Naive thymus-derived CD4-positive, alpha-beta T cell (primary cell): ENCODE results near the gene SLC16A12. TPM values are rescaled to one million over a fixed set of nuclear protein-coding genes. Genes with fewer than 3 reads are reported as not detected.

Source experiments
- ATAC-seq: fragments of 150-1000 bp; cut with Tn5 transposase; 2 replicates; pipeline ENCODE4 v1.10.0; 2021; ENCODE audit warnings: mild to moderate bottlenecking, moderate library complexity
- CTCF ChIA-PET: fragments of 350-600 bp; sonication (Branson Sonifier 250); formaldehyde crosslinking; loops from one replicate; lab custom pipeline; 2021; ENCODE audit warnings: antibody characterized with exemption; lab: Charles Lee
- POLR2A ChIA-PET: fragments of 350-600 bp; sonication (Branson Sonifier 250); formaldehyde crosslinking; loops from one replicate; lab custom pipeline; 2021; ENCODE audit warnings: antibody characterized with exemption, inconsistent platforms; lab: Charles Lee
- DNase-seq, 9 donors: peaks; one replicate each; pipeline versions ENCODE4 v3.0.0 to v3.0.0-alpha.2; 2020 to 2022; ENCODE audit warnings: mixed read lengths in 1 of 9
- H3K27ac ChIP-seq: one replicate; pipeline ENCODE4 v1.7.0; 2013; ENCODE audit warnings: mild to moderate bottlenecking, low read depth, low read length, moderate library complexity
- H3K27me3 ChIP-seq, 2 donors: one replicate each; pipeline ENCODE4 v1.7.0; 2013; ENCODE audit warnings: low read length in 2 of 2, mild to moderate bottlenecking in 2 of 2, moderate library complexity in 2 of 2; ENCODE audit not compliant: control insufficient read depth in 2 of 2, insufficient read depth in 2 of 2
- H3K36me3 ChIP-seq, 3 experiments: 1 replicate in 2 of 3; 2 replicates in 1 of 3; pipeline ENCODE4 v1.7.0; 2013; ENCODE audit warnings: low read length in 3 of 3, mild to moderate bottlenecking in 3 of 3, moderate library complexity in 1 of 3; ENCODE audit not compliant: insufficient read depth in 3 of 3, control insufficient read depth in 2 of 3
- H3K4me1 ChIP-seq, 2 donors: one replicate each; pipeline ENCODE4 v1.7.0; 2013; ENCODE audit warnings: low read length in 2 of 2, mild to moderate bottlenecking in 2 of 2, moderate library complexity in 1 of 2; ENCODE audit not compliant: control insufficient read depth in 2 of 2, insufficient read depth in 2 of 2
- H3K4me3 ChIP-seq: 2 replicates; pipeline ENCODE4 v1.7.0; 2013; ENCODE audit warnings: mild to moderate bottlenecking, low read length
- H3K9me3 ChIP-seq, 3 experiments: 1 replicate in 2 of 3; 2 replicates in 1 of 3; pipeline ENCODE4 v1.7.0; 2013; ENCODE audit warnings: low read length in 3 of 3; ENCODE audit not compliant: control insufficient read depth in 2 of 3
- H3K27ac Mint-ChIP-seq, 9 donors: one replicate each; pipeline ENCODE4 v1.8.0; 2020 to 2022; ENCODE audit warnings: mixed read lengths in 9 of 9, mild to moderate bottlenecking in 8 of 9, moderate library complexity in 5 of 9, inconsistent platforms in 2 of 9
- H3K27me3 Mint-ChIP-seq, 5 donors: one replicate each; pipeline ENCODE4 v1.8.0; 2021 to 2022; ENCODE audit warnings: mixed read lengths in 5 of 5, mild to moderate bottlenecking in 1 of 5
- H3K36me3 Mint-ChIP-seq, 5 donors: one replicate each; pipeline ENCODE4 v1.8.0; 2020 to 2022; ENCODE audit warnings: mixed read lengths in 5 of 5, mild to moderate bottlenecking in 3 of 5, inconsistent platforms in 1 of 5
- H3K4me1 Mint-ChIP-seq, 7 donors: one replicate each; pipeline ENCODE4 v1.8.0; 2020 to 2022; ENCODE audit warnings: mixed read lengths in 7 of 7, mild to moderate bottlenecking in 3 of 7, inconsistent platforms in 1 of 7
- H3K4me3 Mint-ChIP-seq, 10 donors: one replicate each; pipeline ENCODE4 v1.8.0; 2020 to 2022; ENCODE audit warnings: mild to moderate bottlenecking in 10 of 10, mixed read lengths in 10 of 10, moderate library complexity in 6 of 10, inconsistent platforms in 2 of 10
- H3K9me3 Mint-ChIP-seq, 11 donors: one replicate each; pipeline ENCODE4 v1.8.0; 2020 to 2022; ENCODE audit warnings: mixed read lengths in 11 of 11, mild to moderate bottlenecking in 4 of 11, inconsistent platforms in 1 of 11, moderate library complexity in 1 of 11
- intact Hi-C, 2 donors: fragments of 100-400 bp; cut with micrococcal nuclease; formaldehyde crosslinking; loops; one replicate each; pipeline ENCODE4 v1.15.1; 2023
- polyA plus RNA-seq, 2 donors: library from polyadenylated mRNA; unstranded; fragments of 300-500 nt; fragmentation: Illumina TruSeq; gene quantifications; one replicate each; pipeline ENCODE4 v1.2.3, GENCODE V29; 2021
- total RNA-seq, 6 experiments: library from RNA in 5 of 6; stranded (reverse) in 5 of 6; gene quantifications; 1 replicate in 5 of 6; 2 replicates in 1 of 6; pipeline ENCODE4 v1.2.3 and lab custom pipeline; 2021 to 2026

The SLC16A12 gene
- total and polyA plus RNA-seq, 7 experiments from 2014 or later: not detected

- Mint-ChIP-seq H3K4me3 (no peak overlapping the region), H3K9me3 (no peaks in the 10 kb centered on the region), H3K27me3 (peaks cover 2 to 24% (median 14%) of the 10 kb centered on the region in 5 donors), H3K27ac (no peak overlapping the region), H3K36me3 (no peaks in the 10 kb centered on the region), H3K4me1 (no peaks in the 10 kb centered on the region)
- ATAC-seq (no peak), DNase-seq (no peak)
- no peaks in the 10 kb centered on the region for H3K9me3 ChIP-seq
- intact Hi-C loops: no loop called here
- H3K27me3 ChIP-seq: no peaks in the 10 kb centered on the region
- no peak overlapping the region for H3K27ac ChIP-seq
- no peak overlapping the region for H3K4me3 ChIP-seq
- H3K36me3 ChIP-seq: no peaks in the 10 kb centered on the region
- no peaks in the 10 kb centered on the region for H3K4me1 ChIP-seq
- ChIA-PET POLR2A (no interaction called here), CTCF (no interaction called here)
These were observed 9.0 kb downstream of the SLC16A12 start for GRCh38 chr10:89526358-89526757.

- Mint-ChIP-seq H3K4me1 (no peaks in the 10 kb centered on the region), H3K27ac (no peak overlapping the region), H3K9me3 (no peaks in the 10 kb centered on the region), H3K27me3 (peaks cover 0 to 19% (median 11%) of the 10 kb centered on the region in 5 donors), H3K36me3 (no peaks in the 10 kb centered on the region), H3K4me3 (no peak overlapping the region)
- POLR2A ChIA-PET: no interaction called here
- no peaks in the 10 kb centered on the region for H3K27me3 ChIP-seq
- H3K36me3 ChIP-seq: no peaks in the 10 kb centered on the region
- ATAC-seq: no peak
- CTCF ChIA-PET: interaction anchor here (0.6 kb wide), 1 partner anchor 1839 kb away, joined by 4 read pairs; no protein-coding TSS in a partner anchor
- H3K4me3 ChIP-seq: no peak overlapping the region
- DNase-seq: no peak
- H3K27ac ChIP-seq: no peak overlapping the region
- H3K9me3 ChIP-seq: no peaks in the 10 kb centered on the region
- H3K4me1 ChIP-seq: no peaks in the 10 kb centered on the region
- intact Hi-C loops: no loop called here
These were observed 9.8 kb downstream of the SLC16A12 start for GRCh38 chr10:89525556-89525955.

GRCh38 chr10:89524279-89524678 is 11.1 kb downstream of the SLC16A12 start:
- H3K4me3 Mint-ChIP-seq: no peak overlapping the region
- Histone ChIP-seq H3K9me3 (no peaks in the 10 kb centered on the region), H3K4me1 (no peaks in the 10 kb centered on the region), H3K4me3 (no peak overlapping the region), H3K27me3 (no peaks in the 10 kb centered on the region), H3K36me3 (no peaks in the 10 kb centered on the region), H3K27ac (no peak overlapping the region)
- intact Hi-C loops: no loop called here
- no peak for ATAC-seq
- peaks cover 0 to 16% (median 6%) of the 10 kb centered on the region in 5 donors for H3K27me3 Mint-ChIP-seq
- H3K27ac Mint-ChIP-seq: no peak overlapping the region
- H3K36me3 Mint-ChIP-seq: no peaks in the 10 kb centered on the region
- ChIA-PET POLR2A (no interaction called here), CTCF (no interaction called here)
- DNase-seq: no peak
- no peaks in the 10 kb centered on the region for H3K4me1 Mint-ChIP-seq
- no peaks in the 10 kb centered on the region for H3K9me3 Mint-ChIP-seq

- Mint-ChIP-seq H3K4me3 (no peak overlapping the region), H3K27ac (no peak overlapping the region), H3K27me3 (peaks cover 0 to 12% (median 4%) of the 10 kb centered on the region in 5 donors), H3K36me3 (no peaks in the 10 kb centered on the region), H3K9me3 (no peaks in the 10 kb centered on the region), H3K4me1 (no peaks in the 10 kb centered on the region)
- Histone ChIP-seq H3K4me3 (no peak overlapping the region), H3K36me3 (no peaks in the 10 kb centered on the region), H3K4me1 (no peaks in the 10 kb centered on the region), H3K9me3 (no peaks in the 10 kb centered on the region), H3K27me3 (no peaks in the 10 kb centered on the region), H3K27ac (no peak overlapping the region)
- no peak for ATAC-seq
- CTCF ChIA-PET: no interaction called here
- POLR2A ChIA-PET: no interaction called here
- intact Hi-C loops: no loop called here
- no peak for DNase-seq
These were observed 12.1 kb downstream of the SLC16A12 start for GRCh38 chr10:89523274-89523673.

- no peak overlapping the region for H3K27ac ChIP-seq
- ChIA-PET POLR2A (no interaction called here), CTCF (no interaction called here)
- H3K27me3 ChIP-seq: no peaks in the 10 kb centered on the region
- H3K36me3 ChIP-seq: no peaks in the 10 kb centered on the region
- no peaks in the 10 kb centered on the region for H3K4me1 ChIP-seq
- Mint-ChIP-seq H3K4me1 (no peaks in the 10 kb centered on the region), H3K36me3 (no peaks in the 10 kb centered on the region), H3K27ac (no peak overlapping the region), H3K9me3 (no peaks in the 10 kb centered on the region), H3K4me3 (no peak overlapping the region), H3K27me3 (peaks cover 0 to 12% (median 4%) of the 10 kb centered on the region in 5 donors)
- DNase-seq (no peak), ATAC-seq (no peak)
- intact Hi-C loops: no loop called here
- no peak overlapping the region for H3K4me3 ChIP-seq
- no peaks in the 10 kb centered on the region for H3K9me3 ChIP-seq
These were observed 12.9 kb downstream of the SLC16A12 start for GRCh38 chr10:89522463-89522862.

GRCh38 chr10:89521368-89521767 is 14.0 kb downstream of the SLC16A12 start:
- DNase-seq (no peak), ATAC-seq (no peak)
- H3K4me3 Mint-ChIP-seq: no peak overlapping the region
- no peaks in the 10 kb centered on the region for H3K27me3 ChIP-seq
- no peak overlapping the region for H3K4me3 ChIP-seq
- no peaks in the 10 kb centered on the region for H3K9me3 Mint-ChIP-seq
- H3K4me1 ChIP-seq: no peaks in the 10 kb centered on the region
- no peak overlapping the region for H3K27ac Mint-ChIP-seq
- H3K27ac ChIP-seq: no peak overlapping the region
- intact Hi-C loops: no loop called here
- H3K9me3 ChIP-seq: no peaks in the 10 kb centered on the region
- H3K27me3 Mint-ChIP-seq: peaks cover 0 to 9% (median 3%) of the 10 kb centered on the region in 5 donors
- CTCF ChIA-PET: no interaction called here
- POLR2A ChIA-PET: no interaction called here
- H3K4me1 Mint-ChIP-seq: no peaks in the 10 kb centered on the region
- no peaks in the 10 kb centered on the region for H3K36me3 ChIP-seq
- no peaks in the 10 kb centered on the region for H3K36me3 Mint-ChIP-seq

- H3K4me1 ChIP-seq: no peaks in the 10 kb centered on the region
- Mint-ChIP-seq H3K9me3 (no peaks in the 10 kb centered on the region), H3K36me3 (no peaks in the 10 kb centered on the region), H3K4me3 (no peak overlapping the region), H3K4me1 (no peaks in the 10 kb centered on the region), H3K27me3 (peaks cover 0 to 7% (median 0%) of the 10 kb centered on the region in 5 donors), H3K27ac (no peak overlapping the region)
- no peaks in the 10 kb centered on the region for H3K27me3 ChIP-seq
- no peak overlapping the region for H3K27ac ChIP-seq
- ChIA-PET CTCF (no interaction called here), POLR2A (interaction anchor here (0.6 kb wide), 2 partner anchors 23 to 228 kb away, joined by 3 to 4 read pairs; no protein-coding TSS in a partner anchor)
- H3K36me3 ChIP-seq: no peaks in the 10 kb centered on the region
- DNase-seq: no peak
- no peaks in the 10 kb centered on the region for H3K9me3 ChIP-seq
- intact Hi-C loops: no loop called here
- no peak overlapping the region for H3K4me3 ChIP-seq
- no peak for ATAC-seq
These were observed 14.7 kb downstream of the SLC16A12 start for GRCh38 chr10:89520706-89521105.
